ENCODE results near the gene RRBP1. TPM values are rescaled to one million over a fixed set of nuclear protein-coding genes. Genes with fewer than 3 reads are reported as not detected.
A peak's percentile ranks its signal among the peaks of the same experiment; 100 is the strongest.

Gene RRBP1
- total RNA-seq, 4 donors from 2014 or later, result 33.7 to 57.7 (median 43.2) TPM

DNA sequence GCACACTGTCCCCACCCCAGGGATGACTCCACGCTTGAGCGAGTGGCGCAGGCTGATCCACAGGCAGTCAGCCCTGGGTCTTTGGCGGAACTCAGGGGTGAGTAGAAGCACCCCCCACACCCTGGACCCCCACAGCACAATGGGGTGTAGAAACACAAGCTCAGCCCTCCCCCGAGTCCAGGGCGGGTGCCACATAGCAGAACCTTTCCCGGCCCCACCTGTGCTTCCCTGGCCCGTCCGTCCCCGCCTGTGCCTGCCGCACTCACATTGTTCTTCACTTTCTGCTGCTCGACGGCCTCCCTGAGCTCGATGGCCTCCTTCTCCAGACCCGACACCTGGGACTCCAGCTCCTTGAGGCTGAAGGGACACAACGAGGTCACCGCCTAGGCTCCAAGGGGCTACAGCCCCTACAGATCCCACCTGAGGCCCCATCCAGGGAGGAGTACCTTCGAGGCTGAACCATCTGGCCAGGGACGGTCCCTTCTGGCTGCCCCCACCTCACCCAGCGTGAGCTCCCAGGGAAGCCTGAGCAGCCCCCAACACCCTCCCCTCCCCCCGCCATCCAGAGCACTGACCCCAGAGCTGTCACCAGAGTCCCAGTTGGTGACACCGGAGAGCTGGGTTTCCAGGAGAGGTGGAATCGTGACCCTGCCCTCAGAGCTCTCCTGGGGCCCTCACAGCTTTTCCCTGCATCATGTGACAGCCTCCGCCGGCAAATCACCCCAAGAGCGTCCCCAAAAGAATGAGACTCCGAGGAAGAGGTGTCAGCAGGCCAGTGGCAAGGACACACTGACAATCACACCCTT lies 56.6 kb downstream of the RRBP1 start:
- intact Hi-C loops (cut with DNase I; ENCODE audit: low total_unique reads), result no loop called here
- TF ChIP-seq CTCF (IDR thresholded peaks at IDR 0.05), result no peak
- TF ChIP-seq POLR2A (IDR thresholded peaks at IDR 0.05), result no peak
- no peak overlapping the region for H3K4me3 ChIP-seq (ENCODE audit: low read depth, poor library complexity, severe bottlenecking)
- 95 to 96% methylated on average over 26 to 27 of the region's 27 CpGs for WGBS, 2 donors
- DNase-seq (ENCODE audit: low spot score in 2 of 2), result peak in 1 of 2 donors; percentile 78

DNA sequence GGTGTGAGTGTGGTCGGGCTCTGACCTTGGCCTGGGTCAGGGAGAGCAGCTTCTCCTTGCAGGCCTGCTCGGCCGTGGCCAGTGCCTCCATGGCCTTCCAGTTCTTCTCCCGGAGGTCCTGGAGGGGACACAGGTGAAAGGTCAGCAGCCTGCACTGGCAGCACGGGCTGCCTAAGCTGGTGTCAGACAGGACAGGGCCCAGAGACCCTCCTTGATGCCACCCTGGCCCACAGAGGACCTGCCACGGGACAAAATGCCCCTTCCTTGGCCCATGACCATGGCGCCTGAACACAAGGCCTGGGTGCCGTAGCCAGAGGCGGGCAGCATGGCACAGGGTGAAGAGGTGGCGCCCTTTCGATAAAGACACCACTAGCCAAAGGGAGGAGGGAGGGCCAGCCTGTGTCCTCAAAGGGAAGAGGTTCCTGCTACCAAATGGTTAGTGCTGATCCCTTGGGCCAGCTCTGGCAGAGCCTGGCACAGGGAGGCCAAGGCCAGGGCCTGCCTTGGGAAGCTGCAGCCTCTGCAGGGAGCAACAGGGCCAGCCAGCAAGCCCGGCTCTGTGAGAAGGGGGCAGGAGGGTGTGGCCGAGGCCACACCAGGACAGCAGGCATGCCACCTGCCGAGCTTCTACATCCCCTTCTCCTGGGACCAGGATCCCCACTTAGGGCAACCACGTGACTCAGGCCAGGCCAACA lies 57.3 kb downstream of the RRBP1 start:
- 88 to 89% methylated on average over 13 of the region's 15 CpGs for WGBS, 2 donors
- intact Hi-C loops (cut with DNase I; ENCODE audit: low total_unique reads), result no loop called here
- peak in 1 of 2 donors; percentile 70 for DNase-seq (ENCODE audit: low spot score in 2 of 2)
- no peak overlapping the region for H3K4me3 ChIP-seq (ENCODE audit: low read depth, poor library complexity, severe bottlenecking)
- TF ChIP-seq POLR2A (IDR thresholded peaks at IDR 0.05), result no peak
- TF ChIP-seq CTCF (IDR thresholded peaks at IDR 0.05), result no peak

DNA sequence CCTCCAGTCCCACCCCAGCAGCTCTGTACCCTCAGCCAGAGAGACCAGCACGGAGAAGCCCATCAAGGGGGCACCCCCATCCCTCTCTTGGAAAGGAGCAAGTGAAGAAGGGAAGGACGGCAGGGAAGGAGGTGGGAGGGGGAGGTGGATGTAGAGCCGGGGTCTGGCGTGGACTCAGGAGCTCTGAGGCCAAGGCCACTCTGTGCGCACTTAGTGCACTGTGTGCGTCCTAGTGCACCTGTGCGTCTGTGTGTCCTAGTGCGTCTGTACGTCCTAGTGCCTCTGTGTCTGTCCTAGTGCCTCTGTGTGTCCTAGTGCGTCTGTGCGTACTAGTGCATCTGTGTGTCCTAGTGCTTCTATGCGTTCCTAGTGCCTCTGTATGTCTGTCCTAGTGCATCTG lies 58.0 kb downstream of the RRBP1 start:
- intact Hi-C loops (cut with DNase I; ENCODE audit: low total_unique reads), result no loop called here
- no peak overlapping the region for H3K4me3 ChIP-seq (ENCODE audit: low read depth, poor library complexity, severe bottlenecking)
- no peak for TF ChIP-seq POLR2A (IDR thresholded peaks at IDR 0.05)
- no peak for TF ChIP-seq CTCF (IDR thresholded peaks at IDR 0.05)
- peak in 1 of 2 donors; percentile 82 for DNase-seq (ENCODE audit: low spot score in 2 of 2)
- WGBS, 2 donors, result 95 to 98% methylated on average over 12 of the region's 12 CpGs

DNA sequence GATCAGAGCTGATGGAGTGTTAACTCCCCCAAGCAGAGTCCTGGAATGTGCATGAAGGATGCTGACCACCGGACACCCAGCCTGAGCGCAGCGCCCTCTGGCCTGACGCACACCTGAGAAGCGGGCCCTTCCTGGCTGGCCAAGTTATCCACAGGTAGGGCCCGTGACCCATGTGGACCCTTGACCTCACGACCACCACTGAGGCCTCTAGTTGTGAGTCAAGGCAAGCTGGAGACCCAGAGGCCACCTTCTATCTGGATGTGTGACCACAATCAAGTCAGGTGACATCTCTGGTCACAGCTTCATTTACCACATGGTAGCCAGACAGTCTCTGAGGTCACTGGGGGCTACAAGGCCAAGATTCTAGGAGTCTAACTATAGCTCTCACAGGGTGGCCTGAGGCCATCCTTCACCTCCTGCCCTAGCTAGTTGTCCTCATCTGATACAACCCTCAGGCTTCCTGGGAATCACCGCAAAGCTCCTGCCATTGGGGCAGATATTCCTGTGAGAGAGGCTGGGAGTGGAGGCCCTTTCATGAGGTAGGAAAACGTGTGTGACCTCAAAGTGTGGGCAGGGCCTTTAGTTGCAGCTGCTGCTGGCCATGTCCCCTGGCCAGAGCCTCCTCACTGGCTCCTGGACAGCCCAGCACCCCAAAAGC lies 59.1 kb downstream of the RRBP1 start:
- H3K4me3 ChIP-seq (ENCODE audit: low read depth, poor library complexity, severe bottlenecking), result no peak overlapping the region
- 86 to 93% methylated on average over 2 to 6 of the region's 9 CpGs for WGBS, 2 donors
- peak in 1 of 2 donors; percentile 81 for DNase-seq (ENCODE audit: low spot score in 2 of 2)
- TF ChIP-seq POLR2A (IDR thresholded peaks at IDR 0.05) (no peak), CTCF (IDR thresholded peaks at IDR 0.05) (no peak)
- intact Hi-C loops (cut with DNase I; ENCODE audit: low total_unique reads), result no loop called here

- 84 to 88% methylated on average over 11 of the region's 11 CpGs for WGBS, 2 donors
- TF ChIP-seq CTCF (IDR thresholded peaks at IDR 0.05), result no peak
- TF ChIP-seq POLR2A (IDR thresholded peaks at IDR 0.05), result no peak
- DNase-seq (ENCODE audit: low spot score in 2 of 2), result peak in 1 of 2 donors; percentile 61
- no peak overlapping the region for H3K4me3 ChIP-seq (ENCODE audit: low read depth, poor library complexity, severe bottlenecking)
- intact Hi-C loops (cut with DNase I; ENCODE audit: low total_unique reads), result no loop called here
These were observed 59.8 kb downstream of the RRBP1 start for GRCh38 chr20:17622086-17622850.

All from lower leg skin (tissue), 4 donors.